Small intestine (tissue), 7 donors: ENCODE measurements around the gene PCNT. TPM values are rescaled to one million over a fixed set of nuclear protein-coding genes. Genes with fewer than 3 reads are reported as not detected.
"Not testable (repeated sequence)": the region's sequence is repeated elsewhere in the genome, so short reads cannot be mapped to it uniquely, and the experiment has no call there.

Source experiments
- DNase-seq, 2 donors: peaks; one replicate each; pipeline versions ENCODE4 v3.0.0 to v3.0.0-alpha.2; 2013
- FAIRE-seq: peaks from 2 replicates; lab custom pipeline; 2012; peaks lifted over from hg19 to GRCh38; lab: Jason Lieb, UNC
- H3K27ac ChIP-seq, 3 donors: one replicate each; pipeline ENCODE4 v1.5.1; 2013; ENCODE audit warnings: low read length in 2 of 3, mild to moderate bottlenecking in 2 of 3, control low read depth in 1 of 3, inconsistent platforms in 1 of 3, low read depth in 1 of 3, moderate library complexity in 1 of 3
- H3K27me3 ChIP-seq, 3 donors: one replicate each; pipeline ENCODE4 v1.6.1; 2013; ENCODE audit warnings: low read length in 3 of 3, inconsistent platforms in 1 of 3; ENCODE audit not compliant: control insufficient read depth in 3 of 3, insufficient read depth in 3 of 3
- H3K36me3 ChIP-seq, 3 donors: one replicate each; pipeline ENCODE4 v1.6.1; 2013; ENCODE audit warnings: low read length in 3 of 3, inconsistent platforms in 1 of 3, low read depth in 1 of 3, mild to moderate bottlenecking in 1 of 3, moderate library complexity in 1 of 3; ENCODE audit not compliant: control insufficient read depth in 3 of 3, insufficient read depth in 2 of 3
- H3K4me1 ChIP-seq, 3 donors: one replicate each; pipeline ENCODE4 v1.6.1; 2013; ENCODE audit warnings: low read length in 2 of 3, inconsistent platforms in 1 of 3, low read depth in 1 of 3, mild to moderate bottlenecking in 1 of 3, moderate library complexity in 1 of 3; ENCODE audit not compliant: control insufficient read depth in 3 of 3, insufficient read depth in 2 of 3
- H3K4me3 ChIP-seq, 3 donors: one replicate each; pipeline ENCODE4 v1.5.1; 2013; ENCODE audit warnings: low read length in 3 of 3, control low read depth in 1 of 3, inconsistent platforms in 1 of 3, low read depth in 1 of 3, mild to moderate bottlenecking in 1 of 3, moderate library complexity in 1 of 3
- H3K9me3 ChIP-seq, 2 donors: one replicate each; pipeline ENCODE4 v1.6.1; 2013; ENCODE audit warnings: low read depth in 1 of 2, low read length in 1 of 2; ENCODE audit not compliant: control insufficient read depth in 2 of 2, insufficient read depth in 1 of 2
- WGBS, 3 donors: extraction: QIAGEN DNeasy Blood & Tissue Kit; methylation state at CpG; one replicate each; pipeline ENCODE4 v1.1.7; 2013; 5-methylcytosine and 5-hydroxymethylcytosine counted together
- polyA plus RNA-seq, 4 donors: library from polyadenylated mRNA; stranded (reverse) in 3 of 4; unstranded in 1 of 4; fragments of 200-250 nt in 3 of 4; fragments of 120-200 nt in 1 of 4; gene quantifications; one replicate each; pipeline versions ENCODE4 v1.2.1 to v1.2.3, GENCODE V29; 2013
- donor health status: healthy with polysubstance abuse.
- donor health status: control.
- donor health status: control.
- donor health status: Bipolar disorder and iron deficiency.
- donor health status: healthy.

PCNT gene
- polyA plus RNA-seq, 4 donors, result 9.2 to 15.4 (median 12.9) TPM

- WGBS, 3 donors, result 3 to 7% (median 3%) methylated on average over 23 to 41 of the region's 41 CpGs
- Histone ChIP-seq H3K9me3 (no peaks in the 10 kb centered on the region), H3K4me3 (peak overlapping the region; percentile 61 to 82 (median 79)), H3K27ac (peak overlapping the region in 2 of 3 donors; percentile 71 to 75), H3K4me1 (peaks cover 0 to 19% (median 9%) of the 10 kb centered on the region in 3 donors), H3K27me3 (no peaks in the 10 kb centered on the region), H3K36me3 (peaks cover 0 to 5% (median 2%) of the 10 kb centered on the region in 3 donors)
- peak; percentile 52 to 57 for DNase-seq
- no peak for FAIRE-seq
Measured at GRCh38 chr21:46459356-46460112, 135.6 kb downstream of the PCNT start.

- Histone ChIP-seq H3K9me3 (no peaks in the 10 kb centered on the region), H3K27me3 (no peaks in the 10 kb centered on the region), H3K27ac (no peak overlapping the region), H3K36me3 (peaks cover 0 to 2% (median 2%) of the 10 kb centered on the region in 3 donors), H3K4me1 (peaks cover 0 to 9% (median 9%) of the 10 kb centered on the region in 3 donors), H3K4me3 (no peak overlapping the region)
- FAIRE-seq (no peak), DNase-seq (no peak)
- WGBS, 3 donors, result 78 to 81% (median 78%) methylated on average over 5 of the region's 5 CpGs
Measured at GRCh38 chr21:46461909-46462308, 138.0 kb downstream of the PCNT start.

- not testable (repeated sequence) for H3K4me3 ChIP-seq, H3K27me3 ChIP-seq, FAIRE-seq, DNase-seq, H3K9me3 ChIP-seq, H3K4me1 ChIP-seq, H3K36me3 ChIP-seq, H3K27ac ChIP-seq
- WGBS, 3 donors, result 92 to 94% (median 92%) methylated on average over 6 of the region's 6 CpGs
Measured at GRCh38 chr21:46465153-46465552, 141.2 kb downstream of the PCNT start.

- no peak overlapping the region for H3K4me3 ChIP-seq
- FAIRE-seq, result no peak
- H3K27ac ChIP-seq, result no peak overlapping the region
- no peaks in the 10 kb centered on the region for H3K4me1 ChIP-seq
- WGBS, 3 donors, result 86 to 93% (median 92%) methylated on average over 3 of the region's 3 CpGs
- no peak for DNase-seq
- H3K27me3 ChIP-seq, result no peaks in the 10 kb centered on the region
- H3K9me3 ChIP-seq, result no peaks in the 10 kb centered on the region
- peaks cover 0 to 5% (median 2%) of the 10 kb centered on the region in 3 donors for H3K36me3 ChIP-seq
Measured at GRCh38 chr21:46465651-46466050, 141.7 kb downstream of the PCNT start.

GRCh38 chr21:46468108-46468774, 144.3 kb downstream of the PCNT start:
- no peak overlapping the region for H3K4me3 ChIP-seq
- H3K36me3 ChIP-seq, result peaks cover 0 to 5% (median 0%) of the 10 kb centered on the region in 3 donors
- no peak overlapping the region for H3K27ac ChIP-seq
- no peaks in the 10 kb centered on the region for H3K4me1 ChIP-seq
- FAIRE-seq (no peak), DNase-seq (no peak)
- no peaks in the 10 kb centered on the region for H3K9me3 ChIP-seq
- WGBS, 3 donors, result 70 to 82% (median 80%) methylated on average over 6 of the region's 6 CpGs
- H3K27me3 ChIP-seq, result no peaks in the 10 kb centered on the region

- no peaks in the 10 kb centered on the region for H3K27me3 ChIP-seq
- WGBS, 3 donors, result 90 to 95% (median 93%) methylated on average over 3 of the region's 3 CpGs
- no peak overlapping the region for H3K27ac ChIP-seq
- H3K9me3 ChIP-seq, result no peaks in the 10 kb centered on the region
- H3K36me3 ChIP-seq, result peaks cover 0 to 5% (median 0%) of the 10 kb centered on the region in 3 donors
- H3K4me3 ChIP-seq, result no peak overlapping the region
- H3K4me1 ChIP-seq, result no peaks in the 10 kb centered on the region
- DNase-seq, result no peak
- FAIRE-seq, result no peak
Measured at GRCh38 chr21:46469275-46469674, 145.3 kb downstream of the PCNT start.

- Histone ChIP-seq H3K4me1 (no peaks in the 10 kb centered on the region), H3K27ac (no peak overlapping the region), H3K9me3 (no peaks in the 10 kb centered on the region), H3K27me3 (no peaks in the 10 kb centered on the region), H3K4me3 (no peak overlapping the region), H3K36me3 (peaks cover 0 to 3% (median 0%) of the 10 kb centered on the region in 3 donors)
- 85 to 94% (median 90%) methylated on average over 1 of the region's 1 CpG for WGBS, 3 donors
- DNase-seq (no peak), FAIRE-seq (no peak)
Measured at GRCh38 chr21:46471514-46471913, 147.6 kb downstream of the PCNT start.

- Histone ChIP-seq H3K36me3 (peaks cover 0 to 9% (median 0%) of the 10 kb centered on the region in 3 donors), H3K4me3 (no peak overlapping the region), H3K9me3 (no peaks in the 10 kb centered on the region), H3K4me1 (no peaks in the 10 kb centered on the region), H3K27me3 (no peaks in the 10 kb centered on the region), H3K27ac (peak overlapping the region in 1 of 3 donors; percentile 27)
- FAIRE-seq (no peak), DNase-seq (no peak)
- WGBS, 3 donors, result 71 to 94% (median 87%) methylated on average over 6 of the region's 6 CpGs
Measured at GRCh38 chr21:46472246-46472645, 148.3 kb downstream of the PCNT start.
